Tibial artery (tissue), 4 donors: Measurements from ENCODE around the gene CEACAM20.

Source experiments
- DNase-seq, 2 donors: peaks; one replicate each; pipeline ENCODE4 v3.0.0-alpha.2; 2019
- H3K27ac ChIP-seq, 2 donors: fragments of 200-600 bp; sonication (generic) in 1 of 2; 1 replicate in 1 of 2; 2 replicates in 1 of 2; pipeline ENCODE4 v1.5.1; 2018 to 2019; ENCODE audit warnings: mild to moderate bottlenecking in 1 of 2
- H3K27me3 ChIP-seq, 2 donors: fragments of 200-600 bp; sonication (generic) in 1 of 2; one replicate each; pipeline versions ENCODE4 v1.5.1 to v1.6.0; 2016 to 2019
- H3K36me3 ChIP-seq, 3 donors: fragments of 200-600 bp; sonication (generic) in 2 of 3; one replicate each; pipeline ENCODE4 v1.5.1; 2016 to 2019; ENCODE audit warnings: mild to moderate bottlenecking in 2 of 3
- H3K4me1 ChIP-seq, 4 donors: fragments of 200-600 bp; sonication (generic) in 2 of 4; 1 replicate in 3 of 4; 2 replicates in 1 of 4; pipeline ENCODE4 v1.5.1; 2016 to 2019
- H3K4me3 ChIP-seq, 2 donors: fragments of 200-600 bp; sonication (generic) in 1 of 2; 1 replicate in 1 of 2; 2 replicates in 1 of 2; pipeline ENCODE4 v1.5.1; 2018 to 2019; ENCODE audit warnings: mild to moderate bottlenecking in 2 of 2
- H3K9me3 ChIP-seq, 3 donors: fragments of 200-600 bp; sonication (generic) in 1 of 3; one replicate each; pipeline ENCODE4 v1.5.1; 2016 to 2019
- CTCF ChIP-seq, 2 experiments: fragments of 200-600 bp in 1 of 2; fragments of 450-650 bp in 1 of 2; IDR thresholded peaks; one replicate each; pipeline ENCODE4 v1.5.1; 2017 to 2019; ENCODE audit warnings: antibody characterized with exemption in 2 of 2, mild to moderate bottlenecking in 1 of 2, moderate library complexity in 1 of 2
- intact Hi-C: fragments of 100-400 bp; cut with DNase I; formaldehyde crosslinking; loops from one replicate; pipeline ENCODE4 v1.15.0; 2023; ENCODE audit warnings: low total_unique reads

Gene CEACAM20

GRCh38 chr19:44573627-44574026 is 44.2 kb upstream of the CEACAM20 start:
- no peaks in the 10 kb centered on the region for H3K4me1 ChIP-seq
- no peaks in the 10 kb centered on the region for H3K9me3 ChIP-seq
- no peak overlapping the region for H3K4me3 ChIP-seq
- no peak for DNase-seq
- TF ChIP-seq CTCF (IDR thresholded peaks at IDR 0.05) = no peak
- no peak overlapping the region for H3K27ac ChIP-seq
- H3K27me3 ChIP-seq = peaks cover 0 to 17% of the 10 kb centered on the region in 2 donors
- intact Hi-C loops = loop anchor here (2.0 kb wide), 1 partner anchor 83 kb away; no protein-coding TSS in a partner anchor
- no peaks in the 10 kb centered on the region for H3K36me3 ChIP-seq

- intact Hi-C loops = no loop called here
- no peak for DNase-seq
- peaks cover 0 to 17% of the 10 kb centered on the region in 2 donors for H3K27me3 ChIP-seq
- TF ChIP-seq CTCF (IDR thresholded peaks at IDR 0.05) = no peak
- H3K9me3 ChIP-seq = no peaks in the 10 kb centered on the region
- no peak overlapping the region for H3K27ac ChIP-seq
- H3K36me3 ChIP-seq = no peaks in the 10 kb centered on the region
- H3K4me1 ChIP-seq = no peaks in the 10 kb centered on the region
- no peak overlapping the region for H3K4me3 ChIP-seq
These were observed 43.7 kb upstream of the CEACAM20 start for GRCh38 chr19:44573183-44573582.

GRCh38 chr19:44572581-44572900 is 43.1 kb upstream of the CEACAM20 start:
- peaks cover 0 to 20% of the 10 kb centered on the region in 2 donors for H3K27me3 ChIP-seq
- no peak overlapping the region for H3K4me3 ChIP-seq
- intact Hi-C loops = no loop called here
- TF ChIP-seq CTCF (IDR thresholded peaks at IDR 0.05) = no peak
- no peaks in the 10 kb centered on the region for H3K36me3 ChIP-seq
- no peak for DNase-seq
- H3K27ac ChIP-seq = no peak overlapping the region
- no peaks in the 10 kb centered on the region for H3K4me1 ChIP-seq
- H3K9me3 ChIP-seq = no peaks in the 10 kb centered on the region

- Histone ChIP-seq H3K4me1 (no peaks in the 10 kb centered on the region), H3K27ac (no peak overlapping the region), H3K36me3 (no peaks in the 10 kb centered on the region), H3K9me3 (no peaks in the 10 kb centered on the region), H3K4me3 (no peak overlapping the region), H3K27me3 (peaks cover 0 to 20% of the 10 kb centered on the region in 2 donors)
- no peak for TF ChIP-seq CTCF (IDR thresholded peaks at IDR 0.05)
- intact Hi-C loops = no loop called here
- DNase-seq = no peak
These were observed 42.5 kb upstream of the CEACAM20 start for GRCh38 chr19:44571830-44572580.

GRCh38 chr19:44570984-44571684 is 41.7 kb upstream of the CEACAM20 start:
- Histone ChIP-seq H3K4me3 (no peak overlapping the region), H3K27me3 (peaks cover 0 to 24% of the 10 kb centered on the region in 2 donors), H3K4me1 (no peaks in the 10 kb centered on the region), H3K36me3 (no peaks in the 10 kb centered on the region), H3K27ac (no peak overlapping the region), H3K9me3 (no peaks in the 10 kb centered on the region)
- DNase-seq = peak in 1 of 2 donors; percentile 75
- intact Hi-C loops = no loop called here
- TF ChIP-seq CTCF (IDR thresholded peaks at IDR 0.05) = peak; percentile 58 to 68
